Spleen (tissue), 7 donors: ENCODE results near the gene MYO18B.

Experiments
- CTCF ChIP-seq, 11 experiments: fragments of 200-600 bp in 7 of 11; fragments of 450-650 bp in 4 of 11; sonication (generic) in 4 of 11; IDR thresholded peaks in 8 of 11; conservative IDR thresholded peaks in 3 of 11; 1 replicate in 7 of 11; 2 replicates in 4 of 11; pipeline versions ENCODE4 v1.4.0 to v1.8.0; 2016 to 2021; ENCODE audit warnings: antibody characterized with exemption in 11 of 11, inconsistent platforms in 4 of 11, mild to moderate bottlenecking in 1 of 11
- POLR2A ChIP-seq, 3 donors: fragments of 450-650 bp; IDR thresholded peaks; one replicate each; pipeline ENCODE4 v1.5.1; 2017; ENCODE audit warnings: antibody characterized with exemption in 3 of 3, mild to moderate bottlenecking in 1 of 3
- donor health status: DM: no; HTN: no; CAD: no; lungs with moderate emphysema.
- donor health status: DM: no; HTN: no; CAD: no.
- donor health status: DM: no; HTN: no; CAD: no.

GRCh38 chr22:25751174-25751581, 9.2 kb downstream of the MYO18B start:
- TF ChIP-seq CTCF (IDR thresholded peaks at IDR 0.05 in 8 of 11, conservative IDR thresholded peaks at IDR 0.05 in 3 of 11) = no peak
- TF ChIP-seq POLR2A (IDR thresholded peaks at IDR 0.05) = no peak
